Body of pancreas (tissue), 4 donors: Measurements from ENCODE around the gene GJB4. TPM values are rescaled to one million over a fixed set of nuclear protein-coding genes. Genes with fewer than 3 reads are reported as not detected.
"Not testable (repeated sequence)": the region's sequence is repeated elsewhere in the genome, so short reads cannot be mapped to it uniquely, and the experiment has no call there.

Source experiments
- ATAC-seq: fragments of 150-250 bp; one replicate; pipeline ENCODE4 v1.9.1; 2016
- DNase-seq, 4 donors: peaks; one replicate each; pipeline ENCODE4 v3.0.0-alpha.2; 2019
- H3K27ac ChIP-seq, 4 donors: fragments of 200-600 bp; sonication (generic); 1 replicate in 3 of 4; 2 replicates in 1 of 4; pipeline versions ENCODE4 v1.5.1 to v1.6.1; 2016 to 2019; ENCODE audit warnings: mild to moderate bottlenecking in 1 of 4, mixed read lengths in 1 of 4, moderate library complexity in 1 of 4
- H3K27me3 ChIP-seq, 2 donors: fragments of 200-600 bp; sonication (generic); one replicate each; pipeline ENCODE4 v1.6.0; 2016; ENCODE audit warnings: mild to moderate bottlenecking in 1 of 2
- H3K36me3 ChIP-seq, 2 donors: fragments of 200-600 bp; sonication (generic); replicated peaks in 1 of 2; 2 replicates each; pipeline ENCODE4 v1.5.1; 2016; ENCODE audit warnings: low read depth in 2 of 2; ENCODE audit not compliant: insufficient read depth in 1 of 2
- H3K4me1 ChIP-seq: fragments of 200-600 bp; sonication (generic); one replicate; pipeline ENCODE4 v1.6.0; 2016
- H3K4me3 ChIP-seq, 2 donors: fragments of 200-600 bp; sonication (generic); 1 replicate in 1 of 2; 2 replicates in 1 of 2; pipeline ENCODE4 v1.5.1; 2016 to 2019
- H3K9me3 ChIP-seq, 3 donors: fragments of 200-600 bp; sonication (generic); 1 replicate in 2 of 3; 2 replicates in 1 of 3; pipeline ENCODE4 v1.5.1; 2016
- CTCF ChIP-seq, 7 experiments: fragments of 450-650 bp in 4 of 7; fragments of 200-600 bp in 3 of 7; sonication (generic) in 3 of 7; IDR thresholded peaks; one replicate each; pipeline ENCODE4 v1.5.1; 2016 to 2019; ENCODE audit warnings: antibody characterized with exemption in 7 of 7
- POLR2A ChIP-seq, 3 donors: fragments of 450-650 bp; IDR thresholded peaks; one replicate each; pipeline ENCODE4 v1.6.1; 2016; ENCODE audit warnings: antibody characterized with exemption in 3 of 3, mild to moderate bottlenecking in 2 of 3
- WGBS, 2 donors: methylation state at CpG; one replicate each; pipeline ENCODE4 v1.1.5; 2017; 5-methylcytosine and 5-hydroxymethylcytosine counted together
- intact Hi-C: fragments of 100-400 bp; cut with DNase I; formaldehyde crosslinking; loops from one replicate; pipeline ENCODE4 v1.15.1; 2023
- total RNA-seq, 2 donors: library from RNA; depleted of rRNA; stranded (reverse); fragments of >200 nt; gene quantifications; one replicate each; pipeline ENCODE4 v1.1.0, GENCODE V29; 2016

The GJB4 gene
- total RNA-seq, 2 donors from 2014 or later, result not detected

- H3K27me3 ChIP-seq, result no peaks in the 10 kb centered on the region
- no peak overlapping the region for H3K27ac ChIP-seq
- H3K4me1 ChIP-seq, result no peaks in the 10 kb centered on the region
- H3K4me3 ChIP-seq, result no peak overlapping the region
- no peak for TF ChIP-seq POLR2A (IDR thresholded peaks at IDR 0.05)
- TF ChIP-seq CTCF (IDR thresholded peaks at IDR 0.05), result no peak
- H3K36me3 ChIP-seq, result no peaks in the 10 kb centered on the region
- intact Hi-C loops, result no loop called here
- ATAC-seq (no peak), DNase-seq (no peak)
- no peaks in the 10 kb centered on the region for H3K9me3 ChIP-seq
- 44 to 56% methylated on average over 8 of the region's 8 CpGs for WGBS, 2 donors
Measured at GRCh38 chr1:34763142-34763781, 3.7 kb downstream of the GJB4 start.

- ATAC-seq (no peak), DNase-seq (no peak)
- intact Hi-C loops, result no loop called here
- Histone ChIP-seq H3K27me3 (no peaks in the 10 kb centered on the region), H3K36me3 (no peaks in the 10 kb centered on the region), H3K27ac (no peak overlapping the region), H3K4me1 (no peaks in the 10 kb centered on the region), H3K9me3 (no peaks in the 10 kb centered on the region), H3K4me3 (no peak overlapping the region)
- TF ChIP-seq POLR2A (IDR thresholded peaks at IDR 0.05) (no peak), CTCF (IDR thresholded peaks at IDR 0.05) (no peak)
- WGBS, 2 donors, result 69 to 76% methylated on average over 3 of the region's 3 CpGs
Measured at GRCh38 chr1:34768856-34769255, 9.3 kb downstream of the GJB4 start.

DNA sequence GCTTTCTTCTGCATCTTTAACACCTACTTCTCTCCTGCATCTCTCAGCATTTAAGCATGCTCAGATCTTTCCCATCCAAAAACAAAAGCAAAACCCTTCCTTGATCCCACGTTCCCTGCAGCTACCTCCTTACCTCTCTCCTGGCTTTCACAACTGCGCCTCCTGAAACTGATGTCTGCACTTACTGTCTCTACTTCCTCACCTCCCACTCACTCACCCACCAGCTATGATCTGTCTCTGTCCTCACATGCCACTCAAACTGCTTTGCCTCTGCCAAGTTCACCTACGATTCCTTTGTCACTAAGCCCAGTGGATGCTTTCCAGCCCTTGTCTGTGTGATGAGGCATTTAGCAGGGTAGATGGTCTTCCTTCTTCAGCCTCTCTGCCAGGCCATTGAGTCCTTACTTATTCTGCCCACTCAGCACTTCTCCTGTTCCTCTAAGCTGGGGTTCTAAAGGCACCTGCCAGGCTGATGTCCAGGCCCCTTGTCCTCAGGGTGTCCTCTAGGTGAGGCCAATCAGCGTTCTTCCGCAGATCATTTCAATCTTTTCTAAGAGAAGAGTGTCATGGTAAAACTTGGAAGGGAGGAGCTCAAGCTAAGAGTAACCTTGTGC lies 11.5 kb downstream of the GJB4 start:
- intact Hi-C loops, result no loop called here
- no peaks in the 10 kb centered on the region for H3K27me3 ChIP-seq
- H3K27ac ChIP-seq, result no peak overlapping the region
- TF ChIP-seq POLR2A (IDR thresholded peaks at IDR 0.05), result no peak
- no peak for TF ChIP-seq CTCF (IDR thresholded peaks at IDR 0.05)
- H3K4me3 ChIP-seq, result no peak overlapping the region
- no peak for ATAC-seq
- H3K4me1 ChIP-seq, result no peaks in the 10 kb centered on the region
- no peaks in the 10 kb centered on the region for H3K36me3 ChIP-seq
- DNase-seq, result no peak
- 79 to 83% methylated on average over 5 of the region's 5 CpGs for WGBS, 2 donors
- H3K9me3 ChIP-seq, result no peaks in the 10 kb centered on the region

DNA sequence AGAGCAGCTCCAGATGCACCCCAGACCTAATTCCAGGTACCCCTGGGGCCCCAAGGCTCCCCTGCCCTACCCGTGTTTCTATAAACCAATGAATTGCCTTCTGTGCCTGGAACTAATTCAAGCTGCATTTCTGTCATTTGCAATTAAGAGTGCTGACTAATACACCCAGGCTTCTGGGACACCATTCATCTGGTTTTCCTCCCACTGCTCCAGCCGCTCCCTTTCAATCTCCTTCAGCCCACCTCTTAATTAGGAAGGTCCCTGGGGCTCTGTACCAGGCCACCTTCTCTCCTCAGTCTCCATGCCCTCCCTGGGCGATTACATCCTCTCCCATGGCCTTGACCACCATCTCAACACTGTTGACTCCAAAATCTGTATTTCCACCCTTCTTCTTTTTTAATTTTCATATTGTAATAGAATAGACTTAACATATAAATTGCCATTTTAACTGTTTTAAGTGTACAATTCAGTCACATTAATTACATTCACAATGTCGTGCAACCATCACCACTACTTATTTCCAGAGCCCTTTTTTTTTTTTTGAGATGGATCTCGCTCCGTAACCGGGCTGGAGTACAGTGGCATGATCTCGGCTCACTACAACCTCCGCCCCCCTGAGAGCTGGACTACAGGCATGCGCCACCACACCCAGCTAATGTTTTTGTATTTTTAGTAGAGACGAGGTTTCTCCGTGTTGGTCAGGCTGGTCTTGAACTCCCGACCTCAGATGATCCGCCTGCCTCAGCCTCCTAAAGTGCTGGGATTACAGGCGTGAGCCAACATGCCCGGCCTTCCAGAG lies 12.2 kb downstream of the GJB4 start:
- 82 to 84% methylated on average over 14 to 16 of the region's 16 CpGs for WGBS, 2 donors
- Histone ChIP-seq H3K9me3 (no peaks in the 10 kb centered on the region), H3K27me3 (no peaks in the 10 kb centered on the region), H3K4me3 (no peak overlapping the region), H3K36me3 (no peaks in the 10 kb centered on the region), H3K4me1 (no peaks in the 10 kb centered on the region), H3K27ac (no peak overlapping the region)
- intact Hi-C loops, result no loop called here
- DNase-seq (no peak), ATAC-seq (no peak)
- no peak for TF ChIP-seq POLR2A (IDR thresholded peaks at IDR 0.05)
- no peak for TF ChIP-seq CTCF (IDR thresholded peaks at IDR 0.05)

DNA sequence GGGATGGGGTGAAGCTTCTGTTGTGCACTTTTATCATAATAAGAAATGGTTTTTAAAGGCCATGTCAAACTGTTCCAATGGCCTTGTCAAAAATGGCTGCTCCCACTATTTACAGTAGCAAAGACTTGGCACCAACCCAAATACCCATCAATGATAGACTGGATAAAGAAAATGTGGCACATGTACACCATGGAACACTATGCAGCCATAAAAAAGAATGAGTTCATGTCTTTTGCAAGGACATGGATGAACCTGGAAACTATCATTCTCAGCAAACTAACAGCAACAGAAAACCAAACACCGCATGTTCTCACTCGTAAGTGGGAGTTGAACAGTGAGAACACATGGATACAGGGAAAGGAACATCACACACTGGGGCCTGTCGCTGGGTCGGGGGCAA lies 13.6 kb downstream of the GJB4 start:
- WGBS, 2 donors, result 94 to 95% methylated on average over 4 of the region's 4 CpGs
- H3K9me3 ChIP-seq, H3K36me3 ChIP-seq, H3K4me3 ChIP-seq, DNase-seq, H3K27me3 ChIP-seq, intact Hi-C loops, H3K4me1 ChIP-seq, ATAC-seq, H3K27ac ChIP-seq: not testable (repeated sequence)
